A673 (cell line): ENCODE measurements around the gene SERPINH1. TPM values are rescaled to one million over a fixed set of nuclear protein-coding genes. Genes with fewer than 3 reads are reported as not detected.
A peak's percentile ranks its signal among the peaks of the same experiment; 100 is the strongest.

ENCODE experiments used
- BruUV-seq: library from RNA; stranded (reverse); fragments of 400-500 nt; replicated peaks from 2 replicates; lab custom pipeline; 2021; lab: Mats Ljungman, UMichigan
- CTCF ChIA-PET: fragments of 300-600 bp; sonication (Branson Sonifier 250); formaldehyde crosslinking; loops from one replicate; lab custom pipeline; 2022; ENCODE audit warnings: antibody characterized with exemption; lab: Charles Lee
- POLR2A ChIA-PET: fragments of 300-600 bp; sonication (Branson Sonifier 250); formaldehyde crosslinking; loops from one replicate; lab custom pipeline; 2022; ENCODE audit warnings: antibody characterized with exemption; ENCODE audit not compliant: low non-redundant PET; lab: Charles Lee
- DNase-seq: peaks from one replicate; pipeline ENCODE4 v3.0.0-alpha.2; 2015; ENCODE audit warnings: low spot score
- H3K27ac ChIP-seq: fragments of 200-600 bp; sonication (generic); 2 replicates; pipeline ENCODE4 v1.5.1; 2016; ENCODE audit warnings: mixed run types, low read depth, mild to moderate bottlenecking, mixed read lengths, antibody characterized with exemption, low read length; ENCODE audit not compliant: poor library complexity, severe bottlenecking
- H3K27me3 ChIP-seq: fragments of 200-600 bp; sonication (generic); replicated peaks from 2 replicates; pipeline ENCODE4 v1.6.1; 2017; ENCODE audit warnings: mixed run types, low read depth, mild to moderate bottlenecking, mixed read lengths, antibody characterized with exemption, low read length; ENCODE audit not compliant: insufficient read depth, poor library complexity
- H3K36me3 ChIP-seq: fragments of 200-600 bp; sonication (generic); 2 replicates; pipeline ENCODE4 v1.6.1; 2016; ENCODE audit warnings: mixed run types, mild to moderate bottlenecking, mixed read lengths, antibody characterized with exemption, low read length; ENCODE audit not compliant: insufficient read depth, poor library complexity, severe bottlenecking
- H3K4me1 ChIP-seq: fragments of 200-600 bp; sonication (generic); 2 replicates; pipeline ENCODE4 v1.6.1; 2017; ENCODE audit warnings: mixed run types, mild to moderate bottlenecking, mixed read lengths, antibody characterized with exemption, low read length; ENCODE audit not compliant: insufficient read depth, poor library complexity, severe bottlenecking
- H3K4me3 ChIP-seq: fragments of 200-600 bp; sonication (generic); 2 replicates; pipeline ENCODE4 v1.5.1; 2016; ENCODE audit warnings: low read depth, mixed run types, mild to moderate bottlenecking, mixed read lengths, low read length; ENCODE audit not compliant: poor library complexity, severe bottlenecking
- H3K9me3 ChIP-seq: fragments of 200-600 bp; sonication (generic); 2 replicates; pipeline ENCODE4 v1.6.1; 2016; ENCODE audit warnings: mixed run types, low read depth, mild to moderate bottlenecking, mixed read lengths, antibody characterized with exemption, low read length; ENCODE audit not compliant: poor library complexity, severe bottlenecking
- CTCF ChIP-seq: fragments of 300-800, 200-600 bp; sonication (generic); conservative IDR thresholded peaks from 2 replicates; pipeline ENCODE4 v1.5.1; 2017; ENCODE audit warnings: low read depth, mild to moderate bottlenecking, antibody characterized with exemption, low read length, moderate library complexity, mixed read lengths
- EZH2 ChIP-seq: fragments of 200-600 bp; sonication (generic); IDR thresholded peaks from 2 replicates; pipeline ENCODE4 v1.6.1; 2017; ENCODE audit warnings: borderline replicate concordance, low read depth, mild to moderate bottlenecking, mixed read lengths, antibody characterized with exemption, low read length; ENCODE audit not compliant: poor library complexity, severe bottlenecking
- intact Hi-C: fragments of 100-400 bp; cut with micrococcal nuclease; formaldehyde crosslinking; loops from one replicate; pipeline ENCODE4 v1.10.0; 2022; ENCODE audit not compliant: unreplicated experiment
- total RNA-seq: library from RNA; stranded (reverse); gene quantifications from 2 replicates; pipeline ENCODE4 v1.2.3, GENCODE V29; 2021

The SERPINH1 gene
- total RNA-seq, 1 experiment from 2014 or later = 268 TPM

- intact Hi-C loops = no loop called here
- H3K36me3 ChIP-seq = no peaks in the 10 kb centered on the region
- no peak overlapping the region for H3K27ac ChIP-seq
- ChIA-PET POLR2A (no interaction called here), CTCF (no interaction called here)
- BruUV-seq = no TSS peak
- TF ChIP-seq EZH2 (no peak), CTCF (no peak)
- DNase-seq = peak; percentile 76
- no peak overlapping the region for H3K4me3 ChIP-seq
- H3K27me3 ChIP-seq = no peaks in the 10 kb centered on the region
- H3K4me1 ChIP-seq = peaks cover 18% of the 10 kb centered on the region
- H3K9me3 ChIP-seq = peaks cover 3% of the 10 kb centered on the region
Observed at GRCh38 chr11:75615751-75616150, 53.7 kb downstream of the SERPINH1 start.

DNA sequence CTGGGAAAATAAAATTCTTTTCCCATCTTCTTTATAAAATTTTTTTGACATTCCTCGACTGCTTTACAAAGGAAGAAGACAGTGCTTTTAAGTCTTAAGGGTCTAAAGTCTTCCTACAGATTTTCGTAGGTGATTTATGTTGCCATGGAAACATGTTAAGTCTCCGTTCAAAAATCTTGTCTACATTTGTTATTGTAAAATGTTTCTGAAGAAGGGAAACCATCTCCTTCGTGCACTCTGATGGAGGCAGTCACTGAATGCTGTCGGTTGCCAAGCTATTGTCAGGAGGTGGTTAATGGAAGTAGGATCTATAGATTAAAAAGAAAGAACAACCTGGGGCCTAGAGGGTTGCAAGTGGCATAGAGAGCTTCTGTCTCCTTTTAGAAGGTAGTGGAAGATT is 54.2 kb downstream of the SERPINH1 start:
- ChIA-PET POLR2A (no interaction called here), CTCF (no interaction called here)
- no peak for DNase-seq
- peak overlapping the region; percentile 32 for H3K27ac ChIP-seq
- H3K36me3 ChIP-seq = no peaks in the 10 kb centered on the region
- TF ChIP-seq CTCF = no peak
- TF ChIP-seq EZH2 = no peak
- BruUV-seq = no TSS peak
- peaks cover 3% of the 10 kb centered on the region for H3K9me3 ChIP-seq
- peaks cover 18% of the 10 kb centered on the region for H3K4me1 ChIP-seq
- H3K27me3 ChIP-seq = no peaks in the 10 kb centered on the region
- H3K4me3 ChIP-seq = no peak overlapping the region
- intact Hi-C loops = no loop called here

Other genes with a start within 250 kb of the SERPINH1 start
- gene ARRB1, start 210.6 kb upstream of the SERPINH1 start, total RNA-seq = 37.8 and 62.0 TPM in 2 replicates
- 2,875 and 2,961 TPM in 2 replicates for gene RPS3, start 162.7 kb upstream of the SERPINH1 start, total RNA-seq
- gene KLHL35, start 129.1 kb upstream of the SERPINH1 start, total RNA-seq = 0.88 and 1.1 TPM in 2 replicates
- 1.4 and 3.5 TPM in 2 replicates for gene GDPD5, start 36.3 kb upstream of the SERPINH1 start, total RNA-seq
- gene MAP6, start 106.8 kb downstream of the SERPINH1 start, total RNA-seq = 0.24 TPM in 1 of 2 replicates, not detected in the other
- gene MOGAT2, start 155.6 kb downstream of the SERPINH1 start, total RNA-seq = not detected in 2 replicates
- 3.7 and 4.1 TPM in 2 replicates for gene DGAT2, start 206.5 kb downstream of the SERPINH1 start, total RNA-seq